Measurements from ENCODE around the gene FGFR2.

GRCh38 chr10:121530481-121531075, 67.7 kb downstream of the FGFR2 start:
- TF ChIP-seq, protein P1, sequence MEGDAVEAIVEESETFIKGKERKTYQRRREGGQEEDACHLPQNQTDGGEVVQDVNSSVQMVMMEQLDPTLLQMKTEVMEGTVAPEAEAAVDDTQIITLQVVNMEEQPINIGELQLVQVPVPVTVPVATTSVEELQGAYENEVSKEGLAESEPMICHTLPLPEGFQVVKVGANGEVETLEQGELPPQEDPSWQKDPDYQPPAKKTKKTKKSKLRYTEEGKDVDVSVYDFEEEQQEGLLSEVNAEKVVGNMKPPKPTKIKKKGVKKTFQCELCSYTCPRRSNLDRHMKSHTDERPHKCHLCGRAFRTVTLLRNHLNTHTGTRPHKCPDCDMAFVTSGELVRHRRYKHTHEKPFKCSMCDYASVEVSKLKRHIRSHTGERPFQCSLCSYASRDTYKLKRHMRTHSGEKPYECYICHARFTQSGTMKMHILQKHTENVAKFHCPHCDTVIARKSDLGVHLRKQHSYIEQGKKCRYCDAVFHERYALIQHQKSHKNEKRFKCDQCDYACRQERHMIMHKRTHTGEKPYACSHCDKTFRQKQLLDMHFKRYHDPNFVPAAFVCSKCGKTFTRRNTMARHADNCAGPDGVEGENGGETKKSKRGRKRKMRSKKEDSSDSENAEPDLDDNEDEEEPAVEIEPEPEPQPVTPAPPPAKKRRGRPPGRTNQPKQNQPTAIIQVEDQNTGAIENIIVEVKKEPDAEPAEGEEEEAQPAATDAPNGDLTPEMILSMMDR (IDR thresholded peaks at IDR 0.05): no peak
- no peak for TF ChIP-seq POLR2A (IDR thresholded peaks at IDR 0.05)
